Neural cell (in vitro differentiated cells): ENCODE results near the gene MEN1. TPM values are rescaled to one million over a fixed set of nuclear protein-coding genes. Genes with fewer than 3 reads are reported as not detected.

Experiments
- H2AFZ ChIP-seq: fragments of 200-600, 300-800 bp; sonication (generic), shearing (Covaris generic); 2 replicates; pipeline ENCODE4 v1.6.0; 2014; ENCODE audit warnings: low read depth, mild to moderate bottlenecking, antibody characterized with exemption, low read length, moderate library complexity
- H3F3A ChIP-seq: fragments of 200-600 bp; shearing (Covaris generic); 2 replicates; pipeline ENCODE4 v1.6.1; 2016; ENCODE audit warnings: mild to moderate bottlenecking, moderate library complexity, mixed read lengths, antibody characterized with exemption, low read length; ENCODE audit not compliant: insufficient read depth, poor library complexity, severe bottlenecking
- H3K27ac ChIP-seq: fragments of 200-600, 300-800 bp; sonication (generic), shearing (Covaris generic); 2 replicates; pipeline ENCODE4 v1.5.1; 2014; ENCODE audit warnings: mild to moderate bottlenecking, low read length, moderate library complexity
- H3K27me3 ChIP-seq: fragments of 300-800, 200-600 bp; sonication (generic), shearing (Covaris generic); 2 replicates; pipeline ENCODE4 v1.6.0; 2014; ENCODE audit warnings: mild to moderate bottlenecking, low read depth, low read length, moderate library complexity; ENCODE audit not compliant: insufficient read depth
- H3K36me3 ChIP-seq: fragments of 300-800, 200-600 bp; sonication (generic), shearing (Covaris generic); 2 replicates; pipeline ENCODE4 v1.5.1; 2014; ENCODE audit warnings: mild to moderate bottlenecking, antibody characterized with exemption, low read length, moderate library complexity; ENCODE audit not compliant: insufficient read depth
- H3K4me2 ChIP-seq: fragments of 300-800, 200-600 bp; sonication (generic), shearing (Covaris generic); 2 replicates; pipeline ENCODE4 v1.6.0; 2014; ENCODE audit warnings: mild to moderate bottlenecking, low read length
- H3K4me3 ChIP-seq: fragments of 300-800, 200-600 bp; sonication (generic), shearing (Covaris generic); 2 replicates; pipeline ENCODE4 v1.5.1; 2014; ENCODE audit warnings: mild to moderate bottlenecking, low read length, moderate library complexity
- H3K79me2 ChIP-seq: fragments of 200-600 bp; shearing (Covaris generic); replicated peaks from 2 replicates; pipeline ENCODE4 v1.6.0; 2014; ENCODE audit warnings: mild to moderate bottlenecking, low read length, moderate library complexity; ENCODE audit not compliant: insufficient read depth
- H3K9ac ChIP-seq: fragments of 300-800, 200-600 bp; sonication (generic), shearing (Covaris generic); 2 replicates; pipeline ENCODE4 v1.6.1; 2016; ENCODE audit warnings: mild to moderate bottlenecking, low read length, mixed read lengths
- H3K9me2 ChIP-seq: fragments of 200-600 bp; shearing (Covaris generic); 2 replicates; pipeline ENCODE4 v1.6.1; 2016; ENCODE audit warnings: mild to moderate bottlenecking, low read length, mixed read lengths; ENCODE audit not compliant: insufficient read depth
- H3K9me3 ChIP-seq: fragments of 200-600, 300-800 bp; sonication (generic), shearing (Covaris generic); 2 replicates; pipeline ENCODE4 v1.6.1; 2016; ENCODE audit warnings: mild to moderate bottlenecking, mixed run types, low read length, moderate library complexity, mixed read lengths
- H4K20me1 ChIP-seq: fragments of 200-600 bp; shearing (Covaris generic); 2 replicates; pipeline ENCODE4 v1.6.1; 2016; ENCODE audit warnings: mild to moderate bottlenecking, mixed run types; ENCODE audit not compliant: insufficient read depth
- CTCF ChIP-seq: fragments of 450-650 bp; IDR thresholded peaks from 2 replicates; pipeline ENCODE4 v1.5.1; 2014; ENCODE audit warnings: antibody characterized with exemption, mild to moderate bottlenecking, moderate library complexity; ENCODE audit not compliant: poor library complexity, severe bottlenecking
- EP300 ChIP-seq: fragments of 450-650 bp; conservative IDR thresholded peaks from 2 replicates; pipeline ENCODE4 v1.6.1; 2014; ENCODE audit warnings: antibody characterized with exemption, mild to moderate bottlenecking, moderate library complexity; ENCODE audit not compliant: poor library complexity, severe bottlenecking
- EZH2 ChIP-seq: fragments of 200-600, 300-800 bp; shearing (Covaris generic), sonication (generic); IDR thresholded peaks from 2 replicates; pipeline ENCODE4 v1.6.1; 2014; ENCODE audit warnings: antibody characterized with exemption, low read length, borderline replicate concordance, mild to moderate bottlenecking; ENCODE audit not compliant: insufficient read depth, poor library complexity, severe bottlenecking
- MXI1 ChIP-seq: fragments of 450-650 bp; conservative IDR thresholded peaks from 2 replicates; pipeline ENCODE4 v1.6.1; 2014; ENCODE audit warnings: antibody characterized with exemption, mild to moderate bottlenecking; ENCODE audit not compliant: poor library complexity, severe bottlenecking
- POLR2AphosphoS5 ChIP-seq: IDR thresholded peaks from 2 replicates; pipeline ENCODE4 v1.6.1; 2012
- RAD21 ChIP-seq: fragments of 450-650 bp; conservative IDR thresholded peaks from 2 replicates; pipeline ENCODE4 v1.6.1; 2014; ENCODE audit warnings: antibody characterized with exemption, mild to moderate bottlenecking, moderate library complexity
- SMC3 ChIP-seq: fragments of 450-650 bp; conservative IDR thresholded peaks from 2 replicates; pipeline ENCODE4 v1.6.1; 2014; ENCODE audit warnings: antibody characterized with exemption, mild to moderate bottlenecking, moderate library complexity; ENCODE audit not compliant: poor library complexity
- TAF1 ChIP-seq: IDR thresholded peaks from 2 replicates; pipeline ENCODE4 v1.6.1; 2012; ENCODE audit warnings: low read depth
- polyA plus RNA-seq: library from polyadenylated mRNA; depleted of rRNA; stranded (reverse); fragments of >200 nt; gene quantifications from 2 replicates; pipeline ENCODE4 v1.2.3, GENCODE V29; 2014
- TF ChIP-seq, protein P1 (sequence below): IDR thresholded peaks from 2 replicates; pipeline ENCODE4 v1.6.1; 2012; ENCODE audit warnings: borderline replicate concordance

MEN1 gene
- polyA plus RNA-seq, 1 donor from 2014 or later: 16.8 TPM

GRCh38 chr11:64849598-64850356 is 39.4 kb upstream of the MEN1 start:
- no peak overlapping the region for H3K9ac ChIP-seq
- H3K4me2 ChIP-seq: no peak overlapping the region
- no peaks in the 10 kb centered on the region for H4K20me1 ChIP-seq
- no peaks in the 10 kb centered on the region for H3F3A ChIP-seq
- H2AFZ ChIP-seq: no peak overlapping the region
- H3K36me3 ChIP-seq: no peaks in the 10 kb centered on the region
- H3K9me2 ChIP-seq: no peaks in the 10 kb centered on the region
- no peak overlapping the region for H3K27ac ChIP-seq
- TF ChIP-seq TAF1: no peak
- no peak for TF ChIP-seq RAD21
- TF ChIP-seq EP300: no peak
- TF ChIP-seq EZH2: no peak
- TF ChIP-seq CTCF: no peak
- no peak for TF ChIP-seq POLR2AphosphoS5
- TF ChIP-seq, protein P1, sequence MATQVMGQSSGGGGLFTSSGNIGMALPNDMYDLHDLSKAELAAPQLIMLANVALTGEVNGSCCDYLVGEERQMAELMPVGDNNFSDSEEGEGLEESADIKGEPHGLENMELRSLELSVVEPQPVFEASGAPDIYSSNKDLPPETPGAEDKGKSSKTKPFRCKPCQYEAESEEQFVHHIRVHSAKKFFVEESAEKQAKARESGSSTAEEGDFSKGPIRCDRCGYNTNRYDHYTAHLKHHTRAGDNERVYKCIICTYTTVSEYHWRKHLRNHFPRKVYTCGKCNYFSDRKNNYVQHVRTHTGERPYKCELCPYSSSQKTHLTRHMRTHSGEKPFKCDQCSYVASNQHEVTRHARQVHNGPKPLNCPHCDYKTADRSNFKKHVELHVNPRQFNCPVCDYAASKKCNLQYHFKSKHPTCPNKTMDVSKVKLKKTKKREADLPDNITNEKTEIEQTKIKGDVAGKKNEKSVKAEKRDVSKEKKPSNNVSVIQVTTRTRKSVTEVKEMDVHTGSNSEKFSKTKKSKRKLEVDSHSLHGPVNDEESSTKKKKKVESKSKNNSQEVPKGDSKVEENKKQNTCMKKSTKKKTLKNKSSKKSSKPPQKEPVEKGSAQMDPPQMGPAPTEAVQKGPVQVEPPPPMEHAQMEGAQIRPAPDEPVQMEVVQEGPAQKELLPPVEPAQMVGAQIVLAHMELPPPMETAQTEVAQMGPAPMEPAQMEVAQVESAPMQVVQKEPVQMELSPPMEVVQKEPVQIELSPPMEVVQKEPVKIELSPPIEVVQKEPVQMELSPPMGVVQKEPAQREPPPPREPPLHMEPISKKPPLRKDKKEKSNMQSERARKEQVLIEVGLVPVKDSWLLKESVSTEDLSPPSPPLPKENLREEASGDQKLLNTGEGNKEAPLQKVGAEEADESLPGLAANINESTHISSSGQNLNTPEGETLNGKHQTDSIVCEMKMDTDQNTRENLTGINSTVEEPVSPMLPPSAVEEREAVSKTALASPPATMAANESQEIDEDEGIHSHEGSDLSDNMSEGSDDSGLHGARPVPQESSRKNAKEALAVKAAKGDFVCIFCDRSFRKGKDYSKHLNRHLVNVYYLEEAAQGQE: no peak
- no peak for TF ChIP-seq MXI1
- no peak for TF ChIP-seq SMC3
- no peaks in the 10 kb centered on the region for H3K79me2 ChIP-seq
- H3K27me3 ChIP-seq: peaks cover 11% of the 10 kb centered on the region
- no peak overlapping the region for H3K4me3 ChIP-seq
- H3K9me3 ChIP-seq: no peaks in the 10 kb centered on the region

DNA sequence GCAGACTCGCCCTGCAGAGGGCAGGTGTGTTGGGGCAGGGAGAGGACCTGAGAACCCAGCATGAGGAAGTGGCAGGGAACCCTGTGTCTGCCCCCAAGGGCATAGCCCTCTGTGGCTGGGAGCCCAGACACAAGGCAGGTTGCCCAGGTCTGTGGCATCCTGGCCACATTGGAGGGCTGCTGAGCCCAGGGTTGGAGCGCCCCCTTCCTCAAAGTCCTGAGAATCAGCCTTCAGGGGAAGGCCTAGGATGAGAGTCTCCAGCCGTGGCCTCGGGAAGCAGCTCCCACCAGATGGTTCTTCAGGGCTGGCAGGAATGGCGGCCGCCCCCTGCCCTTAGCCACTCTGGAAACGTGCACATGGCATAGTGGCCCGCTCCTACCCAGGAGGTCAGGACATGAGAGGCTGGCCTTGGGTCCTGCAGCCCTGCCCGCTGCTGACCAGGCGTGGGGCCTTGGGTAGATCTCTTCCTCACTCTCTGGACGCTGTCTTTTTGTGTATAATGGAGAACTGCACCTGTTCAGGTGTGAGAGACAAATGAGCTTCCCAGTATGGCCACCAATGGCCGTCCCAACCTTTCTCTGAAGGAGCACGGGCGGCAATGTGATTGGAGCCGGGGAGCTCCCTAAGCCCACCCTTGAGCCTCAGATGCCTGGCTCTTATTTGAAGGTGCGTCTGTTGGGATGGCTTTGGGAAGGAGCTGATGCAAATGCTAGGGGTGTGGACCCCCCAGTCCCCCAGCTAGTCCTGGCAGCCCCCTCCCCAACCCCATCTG is 38.7 kb upstream of the MEN1 start:
- H3K79me2 ChIP-seq: no peaks in the 10 kb centered on the region
- H3K9ac ChIP-seq: no peak overlapping the region
- no peak overlapping the region for H3K4me2 ChIP-seq
- no peak for TF ChIP-seq CTCF
- TF ChIP-seq TAF1: no peak
- no peak for TF ChIP-seq EP300
- no peak for TF ChIP-seq RAD21
- TF ChIP-seq MXI1: no peak
- TF ChIP-seq, protein P1: no peak
- no peak for TF ChIP-seq EZH2
- TF ChIP-seq POLR2AphosphoS5: no peak
- TF ChIP-seq SMC3: no peak
- H3F3A ChIP-seq: no peaks in the 10 kb centered on the region
- H2AFZ ChIP-seq: no peak overlapping the region
- no peaks in the 10 kb centered on the region for H3K36me3 ChIP-seq
- no peak overlapping the region for H3K4me3 ChIP-seq
- H3K27me3 ChIP-seq: peaks cover 17% of the 10 kb centered on the region
- no peak overlapping the region for H3K27ac ChIP-seq
- H3K9me2 ChIP-seq: no peaks in the 10 kb centered on the region
- H3K9me3 ChIP-seq: no peaks in the 10 kb centered on the region
- no peaks in the 10 kb centered on the region for H4K20me1 ChIP-seq
